ENCODE results near the gene AGMO.
A peak's percentile ranks its signal among the peaks of the same experiment; 100 is the strongest.

The AGMO gene

GRCh38 chr7:15308821-15309220, 253.0 kb downstream of the AGMO start:
- no peaks in the 10 kb centered on the region for H3K27me3 ChIP-seq (replicated peaks; ENCODE audit: insufficient read depth, low read length)
- H3K36me3 ChIP-seq (replicated peaks; ENCODE audit: insufficient read depth, low read length): no peaks in the 10 kb centered on the region
- no peak overlapping the region for H2AFZ ChIP-seq (ENCODE audit: low read length)
- H3K9me3 ChIP-seq (replicated peaks; ENCODE audit: insufficient read depth, low read length): no peaks in the 10 kb centered on the region
- no peak overlapping the region for H3K4me2 ChIP-seq (ENCODE audit: low read depth, low read length)
- H3F3A ChIP-seq (ENCODE audit: insufficient read depth, low read length): no peaks in the 10 kb centered on the region
- no peak overlapping the region for H3K9ac ChIP-seq (ENCODE audit: low read length)
- no peak overlapping the region for H3K4me3 ChIP-seq (ENCODE audit: low read length)
- no peaks in the 10 kb centered on the region for H4K20me1 ChIP-seq (ENCODE audit: insufficient read depth, low read length)
- no peak overlapping the region for H3K27ac ChIP-seq (ENCODE audit: low read length)
- no peaks in the 10 kb centered on the region for H3K4me1 ChIP-seq (ENCODE audit: low read length)
- DNase-seq: no peak
- no peaks in the 10 kb centered on the region for H3K79me2 ChIP-seq (ENCODE audit: low read length)
- no peak for TF ChIP-seq CTCF (IDR thresholded peaks at IDR 0.05; ENCODE audit: low read length)
- H3K9me2 ChIP-seq (replicated peaks; ENCODE audit: insufficient read depth, low read length): no peaks in the 10 kb centered on the region

- Histone ChIP-seq H3K9ac (ENCODE audit: low read length) (no peak overlapping the region), H2AFZ (ENCODE audit: low read length) (no peak overlapping the region)
- no peak for DNase-seq
Measured at GRCh38 chr7:15306296-15306695, 255.5 kb downstream of the AGMO start.

GRCh38 chr7:15305002-15305600, 256.7 kb downstream of the AGMO start:
- H3K9me2 ChIP-seq (replicated peaks; ENCODE audit: insufficient read depth, low read length): no peaks in the 10 kb centered on the region
- no peak overlapping the region for H3K27ac ChIP-seq (ENCODE audit: low read length)
- no peaks in the 10 kb centered on the region for H3K36me3 ChIP-seq (replicated peaks; ENCODE audit: insufficient read depth, low read length)
- H3K4me3 ChIP-seq (ENCODE audit: low read length): no peak overlapping the region
- no peak overlapping the region for H3K9ac ChIP-seq (ENCODE audit: low read length)
- H3K27me3 ChIP-seq (replicated peaks; ENCODE audit: insufficient read depth, low read length): no peaks in the 10 kb centered on the region
- H3K4me1 ChIP-seq (ENCODE audit: low read length): no peaks in the 10 kb centered on the region
- no peak overlapping the region for H2AFZ ChIP-seq (ENCODE audit: low read length)
- DNase-seq: peak; percentile 46
- no peaks in the 10 kb centered on the region for H3K79me2 ChIP-seq (ENCODE audit: low read length)
- TF ChIP-seq EZH2 (optimal IDR thresholded peaks at IDR 0.05; ENCODE audit: low read depth, low read length) (no peak), EZH2phosphoT487 (IDR thresholded peaks at IDR 0.05; ENCODE audit: low read length) (no peak), CTCF (IDR thresholded peaks at IDR 0.05; ENCODE audit: low read length) (peak; percentile 62)
- no peaks in the 10 kb centered on the region for H4K20me1 ChIP-seq (ENCODE audit: insufficient read depth, low read length)
- H3K9me3 ChIP-seq (replicated peaks; ENCODE audit: insufficient read depth, low read length): no peaks in the 10 kb centered on the region
- no peak overlapping the region for H3K4me2 ChIP-seq (ENCODE audit: low read depth, low read length)
- H3F3A ChIP-seq (ENCODE audit: insufficient read depth, low read length): no peaks in the 10 kb centered on the region

More at GRCh38 chr7:15306296-15306695, 255.5 kb downstream of the AGMO start:
- no peak overlapping the region for H3K27ac ChIP-seq (ENCODE audit: low read length)
- H4K20me1 ChIP-seq (ENCODE audit: insufficient read depth, low read length): no peaks in the 10 kb centered on the region
- no peaks in the 10 kb centered on the region for H3K4me1 ChIP-seq (ENCODE audit: low read length)
- H3K4me3 ChIP-seq (ENCODE audit: low read length): no peak overlapping the region
- no peaks in the 10 kb centered on the region for H3K79me2 ChIP-seq (ENCODE audit: low read length)
- H3K9me3 ChIP-seq (replicated peaks; ENCODE audit: insufficient read depth, low read length): no peaks in the 10 kb centered on the region
- no peak overlapping the region for H3K4me2 ChIP-seq (ENCODE audit: low read depth, low read length)
- no peaks in the 10 kb centered on the region for H3K9me2 ChIP-seq (replicated peaks; ENCODE audit: insufficient read depth, low read length)
- H3K27me3 ChIP-seq (replicated peaks; ENCODE audit: insufficient read depth, low read length): no peaks in the 10 kb centered on the region
- TF ChIP-seq EZH2phosphoT487 (IDR thresholded peaks at IDR 0.05; ENCODE audit: low read length) (no peak), CTCF (IDR thresholded peaks at IDR 0.05; ENCODE audit: low read length) (no peak), EZH2 (optimal IDR thresholded peaks at IDR 0.05; ENCODE audit: low read depth, low read length) (no peak)
- no peaks in the 10 kb centered on the region for H3K36me3 ChIP-seq (replicated peaks; ENCODE audit: insufficient read depth, low read length)
- no peaks in the 10 kb centered on the region for H3F3A ChIP-seq (ENCODE audit: insufficient read depth, low read length)
